Pancreas (tissue), 10 donors: Measurements from ENCODE around the gene HOXA2. TPM values are rescaled to one million over a fixed set of nuclear protein-coding genes. Genes with fewer than 3 reads are reported as not detected.

Experiments used
- ATAC-seq, 4 donors: fragments of 200-7000 bp; cut with Tn5 transposase; one replicate each; pipeline versions ENCODE4 v1.8.0 to v1.9.1; 2020; ENCODE audit warnings: mild to moderate bottlenecking in 4 of 4, moderate library complexity in 4 of 4
- DNase-seq, 6 donors: peaks; one replicate each; pipeline ENCODE4 v3.0.0-alpha.2; 2020
- FAIRE-seq: peaks from 2 replicates; lab custom pipeline; 2012; peaks lifted over from hg19 to GRCh38; lab: Jason Lieb, UNC
- H3K27ac ChIP-seq, 4 donors: fragments of 200-600 bp; sonication (generic); 1 replicate in 3 of 4; 2 replicates in 1 of 4; pipeline versions ENCODE4 v1.5.0 to v1.8.0; 2020
- H3K27me3 ChIP-seq, 4 donors: fragments of 200-600 bp; one replicate each; pipeline ENCODE4 v1.8.0; 2021
- H3K36me3 ChIP-seq, 3 donors: fragments of 200-600 bp; sonication (generic) in 1 of 3; one replicate each; pipeline versions ENCODE4 v1.5.0 to v1.8.0; 2020 to 2021
- H3K4me1 ChIP-seq, 3 donors: fragments of 200-600 bp; one replicate each; pipeline ENCODE4 v1.8.0; 2021
- H3K4me3 ChIP-seq, 4 donors: fragments of 200-600 bp; sonication (generic) in 2 of 4; one replicate each; pipeline versions ENCODE4 v1.5.0 to v1.8.0; 2020 to 2021
- H3K9me3 ChIP-seq, 4 donors: fragments of 200-600 bp; one replicate each; pipeline ENCODE4 v1.8.0; 2021
- CTCF ChIP-seq, 4 donors: fragments of 200-600 bp; sonication (generic) in 3 of 4; IDR thresholded peaks; one replicate each; pipeline versions ENCODE4 v1.5.0 to v1.8.0; 2021; ENCODE audit warnings: antibody characterized with exemption in 4 of 4
- WGBS, 2 donors: extraction: QIAGEN DNeasy Blood & Tissue Kit; methylation state at CpG; one replicate each; pipeline ENCODE4 v1.1.7; 2013; 5-methylcytosine and 5-hydroxymethylcytosine counted together
- intact Hi-C, 3 donors: fragments of 100-400 bp; cut with DNase I; formaldehyde crosslinking; loops; one replicate each; pipeline versions ENCODE4 v1.11.1 to v1.14.2; 2022
- polyA plus RNA-seq, 2 donors: library from polyadenylated mRNA; stranded (reverse); fragments of 200-250 nt; gene quantifications; one replicate each; pipeline ENCODE4 v1.2.3, GENCODE V29; 2013
- total RNA-seq, 6 donors: library from RNA; stranded (reverse); fragmentation: NEBNext Ultra II Directional in 4 of 6; extraction: Animal tissue kit (Norgen Biotek cat#: 25700) in 4 of 6; gene quantifications; one replicate each; pipeline versions ENCODE4 v1.2.1 to v1.2.4, GENCODE V29; 2021 to 2023
- donor health status: healthy with polysubstance abuse.
- donor health status: DM: no; HTN: no; CAD: no; lungs with moderate emphysema.
- donor health status: DM: no; HTN: no; CAD: no.
- donor health status: control.
- donor health status: control.
- donor health status: Bipolar disorder and iron deficiency.
- donor health status: DM: yes; HTN: yes; CAD: no.
- donor health status: DM: no; HTN: no; CAD: no.
- donor health status: DM: no; HTN: no; CAD: no.
- donor health status: DM: yes; HTN: yes; CAD: no.

The HOXA2 gene
- total and polyA plus RNA-seq, 8 donors, result 0.09 to 0.53 (median 0.27) TPM; not detected in 1

- DNase-seq (no peak), FAIRE-seq (no peak), ATAC-seq (no peak)
- TF ChIP-seq CTCF (IDR thresholded peaks at IDR 0.05), result no peak
- intact Hi-C loops, result no loop called here
- Histone ChIP-seq H3K4me3 (no peak overlapping the region), H3K36me3 (no peaks in the 10 kb centered on the region), H3K9me3 (no peaks in the 10 kb centered on the region), H3K27me3 (peaks cover 0 to 61% (median 4%) of the 10 kb centered on the region in 4 donors), H3K27ac (no peak overlapping the region), H3K4me1 (no peaks in the 10 kb centered on the region)
- WGBS, 2 donors, result 34 to 37% methylated on average over 13 of the region's 13 CpGs
Observed at GRCh38 chr7:27105301-27106031, 3.0 kb upstream of the HOXA2 start.

- FAIRE-seq, result no peak
- DNase-seq, result no peak
Observed at GRCh38 chr7:27104341-27105058, 2.0 kb upstream of the HOXA2 start.

GRCh38 chr7:27103489-27104226 is 1.2 kb upstream of the HOXA2 start:
- no peak for DNase-seq
- Histone ChIP-seq H3K9me3 (no peaks in the 10 kb centered on the region), H3K36me3 (no peaks in the 10 kb centered on the region), H3K4me1 (peaks cover 0 to 8% (median 4%) of the 10 kb centered on the region in 3 donors), H3K4me3 (no peak overlapping the region), H3K27ac (peak overlapping the region in 2 of 4 donors; percentile 33 to 43), H3K27me3 (peaks cover 0 to 73% (median 9%) of the 10 kb centered on the region in 4 donors)
- 7 to 10% methylated on average over 35 of the region's 35 CpGs for WGBS, 2 donors
- no peak for ATAC-seq
- intact Hi-C loops, result no loop called here
- no peak for FAIRE-seq
- no peak for TF ChIP-seq CTCF (IDR thresholded peaks at IDR 0.05)

More at GRCh38 chr7:27104341-27105058, 2.0 kb upstream of the HOXA2 start:
- ATAC-seq, result no peak
- peaks cover 0 to 68% (median 9%) of the 10 kb centered on the region in 4 donors for H3K27me3 ChIP-seq
- H3K4me3 ChIP-seq, result no peak overlapping the region
- H3K27ac ChIP-seq, result no peak overlapping the region
- no peak for TF ChIP-seq CTCF (IDR thresholded peaks at IDR 0.05)
- no peaks in the 10 kb centered on the region for H3K9me3 ChIP-seq
- peaks cover 0 to 4% (median 1%) of the 10 kb centered on the region in 3 donors for H3K4me1 ChIP-seq
- 17 to 20% methylated on average over 13 of the region's 13 CpGs for WGBS, 2 donors
- intact Hi-C loops, result no loop called here
- no peaks in the 10 kb centered on the region for H3K36me3 ChIP-seq

- peaks cover 0 to 8% (median 4%) of the 10 kb centered on the region in 3 donors for H3K4me1 ChIP-seq
- no peak for TF ChIP-seq CTCF (IDR thresholded peaks at IDR 0.05)
- 7% methylated on average over 39 of the region's 39 CpGs for WGBS, 2 donors
- peak overlapping the region in 3 of 4 donors; percentile 10 to 50 (median 44) for H3K27ac ChIP-seq
- H3K4me3 ChIP-seq, result peak overlapping the region in 2 of 4 donors; percentile 5 to 17
- H3K36me3 ChIP-seq, result no peaks in the 10 kb centered on the region
- ATAC-seq (no peak), DNase-seq (peak in 1 of 6 donors; percentile 49), FAIRE-seq (no peak)
- H3K9me3 ChIP-seq, result no peaks in the 10 kb centered on the region
- intact Hi-C loops, result no loop called here
- peaks cover 0 to 76% (median 15%) of the 10 kb centered on the region in 4 donors for H3K27me3 ChIP-seq
Observed at GRCh38 chr7:27101957-27102580, 414 bp downstream of the HOXA2 start.
